ENCODE data around the gene SEC23IP.
"Not testable (repeated sequence)": the region's sequence is repeated elsewhere in the genome, so short reads cannot be mapped to it uniquely, and the experiment has no call there.

Gene SEC23IP

DNA sequence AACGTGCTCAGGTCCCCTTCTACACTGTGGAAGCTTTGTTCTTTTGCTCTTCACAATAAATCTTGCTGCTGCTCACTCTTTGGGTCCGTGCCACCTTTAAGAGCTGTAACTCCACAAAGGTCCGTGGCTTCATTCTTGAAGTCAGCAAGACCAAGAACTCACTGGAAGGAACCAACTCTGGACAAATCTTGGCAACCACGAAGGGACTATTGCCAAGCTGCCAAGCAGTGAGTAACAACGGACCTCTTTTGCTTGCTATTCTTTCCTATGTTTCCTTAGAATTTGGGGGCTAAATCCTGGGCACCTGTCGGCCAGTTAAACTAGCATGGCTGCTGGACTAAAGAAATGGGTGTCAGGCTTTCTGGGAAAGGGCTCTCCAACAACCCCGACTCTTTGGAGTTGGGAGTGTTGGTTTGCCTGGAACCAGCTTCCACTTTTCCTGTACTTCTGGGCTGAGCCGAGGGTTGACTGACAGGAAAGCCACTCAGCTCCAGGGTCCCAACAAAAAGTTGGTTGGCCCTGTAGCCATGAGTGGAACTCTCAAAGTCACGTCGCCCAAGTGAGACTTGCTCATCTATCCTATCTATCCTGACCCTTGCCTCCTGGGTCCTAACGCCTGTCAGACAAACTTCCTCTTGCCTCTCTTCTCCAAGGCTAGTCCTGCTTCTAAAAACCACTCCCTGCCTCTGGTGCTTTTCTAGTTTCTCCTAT is 8.5 kb upstream of the SEC23IP start:
- not testable (repeated sequence) for DNase-seq

DNA sequence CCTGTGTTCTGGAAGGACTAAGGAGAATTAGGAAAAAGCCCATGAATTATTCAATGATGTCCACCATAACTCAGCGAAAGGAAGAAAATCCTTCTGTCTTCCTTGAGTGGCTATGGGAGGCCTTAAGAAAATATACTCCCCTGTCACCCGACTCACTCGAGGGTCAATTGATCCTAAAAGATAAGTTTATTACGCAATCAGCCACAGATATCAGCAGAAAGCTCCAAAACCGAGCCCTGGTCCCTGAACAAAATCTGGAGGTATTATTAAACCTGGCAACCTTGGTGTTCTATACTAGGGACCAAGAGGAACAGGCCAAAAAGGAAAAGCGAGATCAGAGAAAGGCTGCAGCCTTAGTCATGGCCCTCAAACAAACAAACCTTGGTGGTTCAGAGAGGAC is 6.5 kb upstream of the SEC23IP start:
- DNase-seq = not testable (repeated sequence)

GRCh38 chr10:119888715-119889114 is 3.8 kb upstream of the SEC23IP start:
- not testable (repeated sequence) for DNase-seq

DNA sequence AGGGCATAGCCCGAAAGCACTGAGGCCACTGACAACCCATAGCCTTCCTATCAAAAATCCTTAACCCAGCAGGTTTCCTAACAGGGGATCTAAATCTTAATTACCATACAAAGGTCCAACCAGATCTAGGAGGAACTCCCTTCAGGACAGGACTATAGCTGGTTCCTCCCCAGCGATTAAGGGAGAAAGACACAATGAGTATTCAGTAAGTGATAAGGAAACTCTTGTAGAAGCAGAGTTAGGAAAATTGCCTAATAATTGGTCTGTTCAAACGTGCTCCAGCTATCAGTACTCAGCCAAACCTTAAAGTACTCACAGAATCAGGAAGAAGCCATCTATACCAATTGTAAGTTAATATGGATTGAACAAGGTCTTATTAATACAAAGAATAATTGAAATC is 3.3 kb upstream of the SEC23IP start:
- not testable (repeated sequence) for DNase-seq

GRCh38 chr10:119890307-119890706 is 2.2 kb upstream of the SEC23IP start:
- DNase-seq = not testable (repeated sequence)

DNA sequence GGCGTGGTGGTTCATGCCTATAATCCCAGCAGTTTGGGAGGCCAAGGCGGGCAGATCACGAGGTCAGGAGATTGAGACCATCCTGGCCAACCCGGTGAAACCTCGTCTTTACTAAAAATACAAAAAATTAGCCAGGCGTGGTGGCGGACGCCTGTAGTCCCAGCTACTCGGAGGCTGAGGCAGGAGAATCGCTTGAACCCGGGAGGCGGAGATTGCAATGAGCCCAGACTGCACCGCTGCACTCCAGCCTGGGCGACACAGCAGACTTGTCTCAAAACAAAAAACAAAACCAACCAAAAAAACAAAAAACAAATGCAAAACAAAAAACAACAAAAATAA is 712 bp upstream of the SEC23IP start:
- not testable (repeated sequence) for DNase-seq

GRCh38 chr10:119893074-119893473 is 544 bp downstream of the SEC23IP start:
- DNase-seq = no peak

- no peak for DNase-seq
Observed at GRCh38 chr10:119893845-119894427, 1.4 kb downstream of the SEC23IP start.

- no peak for DNase-seq
Observed at GRCh38 chr10:119896061-119896655, 3.6 kb downstream of the SEC23IP start.

- DNase-seq = no peak
Observed at GRCh38 chr10:119896937-119897770, 4.6 kb downstream of the SEC23IP start.

- no peak for DNase-seq
Observed at GRCh38 chr10:119898577-119898976, 6.0 kb downstream of the SEC23IP start.

- no peak for DNase-seq
Observed at GRCh38 chr10:119903946-119904666, 11.6 kb downstream of the SEC23IP start.

- not testable (repeated sequence) for DNase-seq
Observed at GRCh38 chr10:119907695-119908094, 15.2 kb downstream of the SEC23IP start.

DNA sequence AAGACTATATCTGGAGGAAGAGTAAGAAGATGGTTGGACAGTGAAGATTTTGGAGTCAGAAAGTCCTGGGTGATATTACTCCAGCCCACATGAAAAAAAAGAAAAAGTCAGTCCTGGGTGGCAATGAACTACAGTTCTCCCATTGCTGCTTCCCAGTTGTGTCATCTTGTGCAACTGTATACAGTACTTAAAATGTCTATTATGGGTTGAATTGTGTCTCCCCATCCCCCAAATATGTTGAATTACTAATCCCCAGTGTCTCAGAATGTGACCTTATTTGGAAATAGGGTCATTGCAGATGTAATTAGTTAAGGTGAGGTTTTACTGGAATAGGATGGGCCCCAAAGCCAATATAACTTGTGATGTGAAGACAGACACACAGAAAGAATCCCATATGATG is 15.6 kb downstream of the SEC23IP start:
- DNase-seq = no peak

- DNase-seq = no peak
Observed at GRCh38 chr10:119910689-119911088, 18.2 kb downstream of the SEC23IP start.

- no peak for DNase-seq
Observed at GRCh38 chr10:119917777-119918176, 25.2 kb downstream of the SEC23IP start.

DNA sequence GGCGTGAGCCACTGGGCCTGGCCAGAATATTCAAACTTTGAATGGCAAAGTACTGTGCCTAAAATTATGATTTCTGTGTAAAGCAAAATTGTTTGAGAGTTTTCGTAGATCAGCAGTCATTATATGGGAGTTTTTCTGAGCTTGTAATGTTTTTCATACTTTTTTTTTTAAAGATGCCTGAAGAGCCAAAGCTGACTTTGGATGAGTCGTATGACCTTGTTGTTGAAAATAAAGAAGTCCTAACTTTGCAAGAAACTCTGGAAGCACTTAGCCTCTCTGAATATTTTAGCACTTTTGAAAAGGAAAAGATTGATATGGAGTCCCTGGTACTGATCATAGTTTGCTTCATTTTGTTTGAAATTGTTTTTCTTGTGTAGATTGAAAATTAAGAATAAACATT is 26.7 kb downstream of the SEC23IP start:
- DNase-seq = no peak

DNA sequence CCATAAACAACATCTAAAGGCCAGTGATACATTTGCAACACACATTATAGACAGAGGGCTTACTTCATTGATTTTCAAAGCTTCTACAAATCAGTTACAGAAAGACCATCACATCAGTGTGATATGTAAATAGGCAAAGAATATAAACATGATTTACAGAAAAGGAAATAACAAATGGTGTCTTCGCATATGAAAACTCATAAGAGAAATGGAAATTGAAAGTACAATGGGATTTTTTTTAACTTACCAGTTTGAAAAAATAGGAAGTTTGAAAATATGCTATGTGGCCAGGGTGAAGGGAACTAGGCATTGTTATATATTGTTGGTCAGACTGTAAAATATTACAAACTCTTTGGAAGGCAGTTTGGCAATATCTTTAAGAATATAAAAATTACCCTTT is 27.3 kb downstream of the SEC23IP start:
- DNase-seq = no peak

DNA sequence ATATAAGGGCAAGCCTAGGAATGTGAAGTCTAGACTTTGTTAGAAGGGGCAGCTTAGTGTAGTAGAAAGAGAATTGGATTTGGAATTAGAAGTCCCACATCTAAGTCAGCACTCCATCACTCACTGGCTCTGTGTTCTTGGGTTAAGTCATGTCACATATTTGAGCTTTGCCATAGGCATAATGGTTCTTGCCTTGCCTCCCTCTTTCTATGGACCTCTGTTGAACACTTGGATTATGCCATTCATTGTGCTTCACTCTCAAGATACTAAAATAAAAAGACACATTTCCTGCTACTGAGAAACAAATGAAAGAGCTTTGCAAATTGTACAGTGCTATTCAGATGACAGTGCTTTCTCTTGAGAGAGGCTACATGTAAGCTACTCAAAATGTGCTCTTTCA is 35.9 kb downstream of the SEC23IP start:
- no peak for DNase-seq

DNA sequence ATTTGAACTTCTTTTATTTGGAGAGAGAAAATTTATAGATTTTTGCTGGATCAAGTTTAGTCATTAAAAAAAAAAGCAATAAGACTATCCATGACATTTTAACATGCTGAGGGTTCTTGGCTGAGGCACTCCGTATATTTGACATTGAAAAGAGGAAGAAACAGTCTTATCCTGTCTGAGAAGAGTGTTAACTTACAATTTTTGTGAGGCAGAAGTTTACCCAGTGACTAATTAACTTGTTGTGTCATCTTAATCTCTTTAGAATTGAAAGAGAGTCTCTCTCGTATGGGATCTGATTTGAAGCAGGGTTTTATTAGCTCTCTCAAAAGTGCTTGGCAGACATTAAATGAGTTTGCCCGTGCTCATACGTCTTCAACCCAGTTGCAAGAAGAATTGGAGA is 39.3 kb downstream of the SEC23IP start:
- DNase-seq = no peak

DNA sequence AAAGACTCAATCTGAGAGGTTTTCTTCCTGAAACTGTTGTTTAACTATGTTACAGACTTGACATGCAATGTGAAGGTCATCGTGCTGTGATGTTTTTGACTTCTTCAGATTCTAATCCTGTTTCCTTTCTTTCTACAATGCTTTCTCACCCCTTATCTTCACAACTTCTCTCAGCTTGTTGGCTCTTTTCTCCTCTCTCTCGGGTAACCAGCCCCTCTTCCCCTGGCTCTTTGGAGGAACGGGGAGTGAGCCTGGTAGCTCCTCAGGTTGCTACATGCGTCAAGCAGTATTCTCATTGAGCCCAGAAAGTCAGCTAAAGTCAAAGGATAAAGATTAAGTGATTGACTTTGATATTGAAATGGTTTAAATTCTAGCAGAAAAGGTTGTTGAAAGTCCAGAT is 40.1 kb downstream of the SEC23IP start:
- DNase-seq = no peak

- no peak for DNase-seq
Observed at GRCh38 chr10:119933179-119933578, 40.6 kb downstream of the SEC23IP start.

DNA sequence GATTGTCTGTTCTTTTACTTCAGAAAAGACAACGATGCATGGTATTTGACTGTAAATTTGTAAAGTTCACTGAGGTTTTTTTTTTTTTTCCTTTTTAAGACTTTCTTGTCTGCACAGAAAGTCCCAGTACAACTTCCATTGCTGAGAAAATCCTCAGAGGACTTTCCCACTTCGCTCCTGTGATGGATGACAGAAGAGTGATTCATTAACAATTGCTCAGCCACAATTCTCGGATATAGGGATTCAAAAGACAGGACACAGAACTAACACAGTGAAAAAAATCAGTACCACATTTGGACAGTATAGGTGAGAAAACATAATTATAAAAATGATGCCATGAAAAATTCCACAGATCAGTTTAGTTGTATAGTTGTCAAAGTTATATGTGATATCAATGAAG is 48.0 kb downstream of the SEC23IP start:
- DNase-seq = no peak
